ENCODE measurements around the gene RPL38.

Gene RPL38

GRCh38 chr17:74227271-74228080 lies 24.0 kb downstream of the RPL38 start:
- DNase-seq, result no peak

DNA sequence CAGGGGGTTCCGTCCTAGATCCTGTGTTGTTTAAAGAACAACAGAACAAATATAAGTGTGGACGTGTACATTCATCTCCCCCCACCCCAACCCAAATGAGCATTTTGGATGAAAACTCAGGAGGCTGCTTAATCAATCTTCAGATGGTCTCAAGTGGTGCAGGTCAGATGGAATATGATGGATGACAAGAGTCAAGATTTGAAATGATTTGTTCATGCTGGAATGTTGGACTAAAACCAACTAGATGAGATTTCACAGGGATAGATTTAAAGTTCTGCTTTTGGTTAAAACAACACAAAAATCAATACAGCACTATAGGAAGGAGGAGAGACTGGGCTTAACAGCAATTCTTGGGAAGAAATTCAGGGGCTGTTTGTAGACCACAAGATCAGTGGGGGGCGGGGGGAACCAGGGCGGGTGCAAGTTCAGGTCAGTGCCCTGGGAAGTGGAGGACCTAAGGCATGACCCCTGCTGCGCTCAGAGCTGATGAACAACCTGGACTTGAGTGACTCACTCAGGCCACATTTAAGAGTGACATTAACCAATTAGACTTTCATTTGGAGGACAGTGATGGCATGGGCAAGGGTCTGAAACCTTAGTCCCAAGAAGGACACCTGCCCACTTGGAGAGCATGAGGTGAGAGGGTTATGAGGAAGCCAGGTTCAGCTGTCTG lies 25.0 kb downstream of the RPL38 start:
- no peak for DNase-seq

DNA sequence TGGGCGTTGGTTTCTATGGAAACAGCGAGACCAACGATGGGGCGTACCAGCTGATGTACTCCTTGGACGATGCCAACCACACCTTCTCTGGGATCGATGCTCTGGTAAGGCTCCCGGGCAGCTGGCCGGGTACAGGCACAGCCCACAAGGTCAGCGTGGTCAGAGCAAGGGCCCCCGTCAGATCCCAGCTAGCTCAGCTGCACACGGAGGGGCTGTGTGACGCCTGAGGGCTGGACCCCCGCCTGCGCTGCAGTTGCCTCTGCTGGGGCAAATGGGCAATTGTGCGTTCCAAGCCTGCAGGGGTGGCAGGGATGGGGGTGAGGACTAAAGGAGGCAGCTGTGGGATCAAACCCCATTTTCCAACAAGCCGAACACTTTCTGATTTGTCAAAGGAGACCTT lies 27.4 kb downstream of the RPL38 start:
- DNase-seq, result no peak

DNA sequence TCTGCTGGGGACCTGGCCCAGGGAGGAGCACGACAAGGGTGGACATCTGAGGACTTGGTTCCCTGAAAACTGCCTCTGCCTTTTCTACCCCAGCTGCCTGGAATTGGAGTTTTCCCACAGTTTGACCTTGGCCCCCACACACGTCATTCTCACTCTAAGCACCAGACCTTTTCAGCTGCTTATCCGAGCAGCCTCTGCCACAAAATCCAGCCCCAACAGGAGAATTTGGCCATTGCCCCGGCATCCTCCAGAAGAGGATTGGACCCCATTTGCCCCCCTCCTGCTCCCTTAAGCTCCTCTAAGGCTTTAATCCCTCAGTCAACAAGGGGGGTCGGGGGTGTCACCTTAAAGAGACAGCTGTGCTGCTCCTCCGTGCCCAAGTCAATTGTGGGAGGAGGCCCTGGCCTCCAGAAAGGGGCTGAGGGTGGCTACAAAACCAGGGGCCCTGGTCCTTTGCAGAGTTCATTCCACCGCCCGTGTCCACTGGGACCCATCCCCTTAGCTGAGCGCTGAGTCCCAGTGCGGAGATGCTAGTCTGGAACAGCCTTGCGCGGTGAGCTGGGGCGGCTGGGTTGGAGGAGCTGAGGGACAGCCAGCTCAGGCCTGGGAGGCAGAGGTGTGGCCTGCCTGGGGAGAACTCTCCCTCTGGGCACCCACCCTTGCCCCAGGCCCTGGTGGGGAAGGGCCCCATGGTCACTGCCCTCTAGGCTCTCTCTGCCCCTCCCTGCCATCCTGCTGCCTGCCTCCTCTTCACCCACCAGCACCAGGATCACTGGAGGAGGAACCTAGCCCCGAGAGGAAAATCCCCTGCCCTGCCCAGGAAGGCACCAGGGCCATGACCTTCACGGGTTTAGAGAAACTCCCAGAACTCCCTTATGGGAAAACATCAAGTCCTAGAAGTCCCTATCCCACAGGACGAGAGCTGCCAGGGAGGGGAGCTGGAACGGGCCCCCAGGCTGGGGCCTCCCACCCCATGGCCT lies 28.7 kb downstream of the RPL38 start:
- DNase-seq, result no peak

DNA sequence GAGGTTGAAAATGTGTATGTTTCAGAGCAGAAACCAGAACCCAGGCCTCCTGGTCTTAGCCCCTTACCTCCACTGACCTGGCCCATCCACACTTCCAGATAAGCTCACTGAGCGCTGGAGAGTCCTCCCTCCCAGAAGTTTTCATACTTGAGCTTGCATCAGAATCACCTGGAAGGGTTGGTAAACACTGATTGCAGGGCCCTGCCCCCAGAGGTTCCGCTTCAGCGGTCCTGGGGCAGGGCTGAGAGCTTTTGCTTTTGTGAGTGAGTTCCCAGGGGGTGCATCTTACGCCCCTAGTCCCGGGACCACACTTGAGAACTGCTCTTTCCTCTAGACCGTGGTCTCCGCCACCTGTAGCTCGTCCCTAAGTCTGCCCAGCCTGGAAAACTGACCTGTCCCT lies 30.5 kb downstream of the RPL38 start:
- no peak for DNase-seq

DNA sequence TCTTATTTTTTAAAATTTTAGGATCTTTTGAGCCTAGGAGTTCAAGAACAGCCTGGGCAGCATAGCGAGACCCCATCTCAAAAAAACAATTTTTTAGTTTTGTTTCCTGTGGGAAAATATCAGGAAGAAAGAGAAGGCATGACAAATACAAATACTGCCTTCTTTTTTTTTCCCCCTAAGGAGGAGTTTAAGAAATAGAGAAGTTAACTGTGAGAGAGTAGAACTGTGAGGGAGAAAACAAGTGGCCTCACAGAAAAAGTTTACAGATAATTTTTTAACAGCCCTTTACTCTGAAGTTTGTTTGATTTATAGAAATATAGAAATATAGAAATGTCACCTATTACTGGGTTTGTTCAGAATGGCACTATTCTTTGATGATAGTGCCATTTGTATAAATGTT lies 31.0 kb downstream of the RPL38 start:
- DNase-seq, result no peak

- peak; percentile 42 for DNase-seq
These were observed 31.6 kb downstream of the RPL38 start for GRCh38 chr17:74235040-74235581.

DNA sequence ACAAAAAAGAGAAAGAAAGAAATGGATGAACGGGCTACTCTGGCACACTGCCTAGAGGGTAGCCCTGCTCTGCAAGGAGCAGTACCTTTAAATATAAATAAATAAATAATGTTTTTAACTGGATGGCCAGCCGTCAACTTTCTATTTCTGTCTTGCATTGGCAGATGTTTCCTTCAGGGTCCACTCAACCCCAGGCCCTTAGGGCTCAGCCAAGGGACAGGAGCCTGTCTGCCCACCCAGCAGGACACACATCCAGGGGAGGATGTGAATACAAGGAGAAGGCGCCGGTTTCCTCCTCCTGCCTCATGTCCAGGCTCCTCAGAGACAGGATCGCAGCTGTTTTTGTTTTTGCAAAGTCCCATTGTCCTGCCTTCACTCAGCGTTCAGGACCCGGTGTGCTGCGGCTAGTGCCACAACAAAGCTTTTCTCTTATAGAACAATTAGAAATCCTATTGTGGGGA lies 32.5 kb downstream of the RPL38 start:
- peak; percentile 65 for DNase-seq

DNA sequence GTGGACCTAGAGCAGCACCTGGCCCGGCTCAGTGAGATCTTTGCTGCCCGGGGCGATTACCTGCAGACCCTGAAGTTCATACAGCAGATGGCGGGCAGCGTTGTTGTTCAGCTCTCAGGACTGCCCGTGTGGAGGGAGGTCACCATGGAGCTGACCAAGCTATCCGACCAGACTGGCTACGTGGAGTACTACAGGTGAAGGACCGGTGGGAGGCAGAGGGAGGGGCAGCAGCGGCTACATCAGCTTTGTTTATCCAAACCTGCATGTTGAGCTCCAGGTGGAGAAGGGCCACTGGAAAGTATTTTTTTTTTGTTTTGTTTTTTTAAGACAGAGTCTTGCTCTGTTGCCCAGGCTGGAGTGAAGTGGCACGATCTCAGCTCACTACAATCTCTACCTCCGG lies 33.8 kb downstream of the RPL38 start:
- no peak for DNase-seq

GRCh38 chr17:74239172-74239571 lies 35.7 kb downstream of the RPL38 start:
- DNase-seq, result peak; percentile 57

DNA sequence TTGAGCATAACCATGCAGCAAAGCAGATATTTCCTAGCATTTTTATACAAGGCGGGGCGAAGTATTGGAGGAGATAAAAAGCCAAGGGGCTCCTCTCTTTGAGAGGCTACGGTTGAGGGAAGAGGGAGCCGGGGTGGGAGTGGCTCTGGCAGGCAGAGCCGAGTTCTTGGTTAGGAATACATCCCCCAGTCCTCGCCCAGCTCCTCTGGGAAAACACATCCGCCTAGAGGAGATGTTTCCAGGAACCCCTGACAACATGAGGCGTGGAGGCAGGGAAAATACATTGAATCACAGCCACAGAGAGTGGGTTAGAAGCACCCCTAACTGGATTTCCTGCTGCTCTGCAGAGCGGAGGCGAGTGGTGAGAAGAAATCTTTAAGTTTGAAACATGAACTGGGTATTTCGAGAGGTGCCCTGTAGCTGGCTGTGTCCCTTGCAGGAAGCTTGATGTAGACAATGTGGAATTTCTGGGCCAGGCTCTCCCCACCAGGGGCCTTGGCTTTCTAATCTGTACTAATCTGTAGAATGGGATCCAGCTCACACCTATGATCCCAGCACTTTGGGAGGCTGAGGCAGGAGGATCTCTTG lies 37.2 kb downstream of the RPL38 start:
- peak; percentile 94 for DNase-seq

GRCh38 chr17:74241431-74241830 lies 38.0 kb downstream of the RPL38 start:
- DNase-seq, result no peak

GRCh38 chr17:74241847-74242246 lies 38.4 kb downstream of the RPL38 start:
- DNase-seq, result no peak

- DNase-seq, result no peak
These were observed 39.7 kb downstream of the RPL38 start for GRCh38 chr17:74243013-74243755.

DNA sequence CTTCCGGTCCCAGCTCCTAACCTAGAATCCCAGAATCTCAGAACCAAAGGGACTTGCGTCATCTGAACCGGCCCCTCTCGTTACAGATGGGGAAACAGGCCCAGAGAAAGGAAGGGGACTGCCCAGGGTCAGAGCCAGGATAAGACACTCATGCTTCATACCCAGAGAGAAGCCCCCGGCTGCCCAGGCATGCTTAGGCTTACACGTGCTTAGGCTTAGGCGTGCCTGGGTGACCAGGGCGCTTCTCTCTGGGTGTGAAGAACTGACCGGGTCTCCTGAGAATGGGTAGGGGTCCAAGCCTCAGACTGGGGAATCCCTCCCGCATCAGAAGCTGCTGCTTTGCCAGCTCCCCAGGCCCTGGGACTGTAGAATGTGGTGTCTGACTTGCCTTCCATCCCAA lies 40.6 kb downstream of the RPL38 start:
- DNase-seq, result no peak

- DNase-seq, result no peak
These were observed 41.1 kb downstream of the RPL38 start for GRCh38 chr17:74244548-74244947.

DNA sequence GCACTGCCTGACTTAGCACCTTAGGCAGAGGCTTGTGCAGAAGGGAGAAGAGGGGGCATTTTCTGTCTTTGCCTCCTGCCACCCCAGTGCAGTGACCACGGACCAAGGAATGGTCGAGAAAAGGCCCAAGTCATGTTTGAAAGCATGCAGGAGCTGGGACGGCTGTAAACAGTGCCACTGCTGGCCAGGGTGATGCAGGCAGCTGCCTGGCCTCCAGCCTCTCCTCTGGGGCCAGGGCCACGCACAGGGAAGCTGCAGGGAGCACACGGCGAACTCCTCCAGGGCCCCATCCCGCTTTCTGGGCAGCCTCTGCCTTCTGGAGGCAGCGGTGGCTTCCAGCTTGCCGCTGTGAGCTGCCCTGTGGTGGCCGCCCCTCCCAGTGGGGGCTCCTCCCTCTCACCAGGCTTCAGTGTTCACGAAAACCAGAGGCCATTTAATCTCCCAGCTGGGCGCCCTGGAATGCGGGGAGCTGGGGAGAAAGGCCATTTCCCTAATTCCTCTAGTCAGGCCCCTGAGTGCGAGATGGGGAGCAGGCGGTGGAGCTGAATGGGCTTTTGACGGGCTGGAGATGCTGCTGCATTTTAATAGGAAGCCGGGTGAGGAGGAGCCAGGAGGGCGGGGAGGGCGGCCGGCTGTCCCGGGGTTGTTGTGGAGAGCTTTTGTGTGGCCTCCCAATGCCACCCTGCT lies 41.8 kb downstream of the RPL38 start:
- DNase-seq, result peak; percentile 62

DNA sequence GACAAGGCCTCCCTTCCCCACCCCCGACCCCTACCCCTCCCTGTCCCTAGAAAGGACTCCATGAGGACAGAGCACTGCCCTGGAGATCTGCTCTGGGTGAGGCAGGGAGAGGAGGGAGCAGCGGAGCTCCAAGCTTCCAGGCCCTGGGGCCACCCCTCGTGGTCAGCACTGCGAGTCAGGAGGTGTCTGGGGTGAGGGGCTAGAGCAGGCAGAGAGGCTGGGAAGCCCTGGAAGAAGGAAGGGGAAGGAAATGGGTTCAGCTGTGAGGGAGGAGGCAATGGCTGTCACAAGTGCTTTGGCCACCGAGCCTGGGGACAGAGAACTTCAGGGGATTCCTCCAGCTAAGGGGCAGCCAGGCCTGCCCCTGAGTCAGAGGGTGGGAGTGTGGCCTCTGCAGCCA lies 42.4 kb downstream of the RPL38 start:
- no peak for DNase-seq

GRCh38 chr17:74249590-74250270 lies 46.3 kb downstream of the RPL38 start:
- peak; percentile 92 for DNase-seq

- DNase-seq, result peak; percentile 80
These were observed 47.0 kb downstream of the RPL38 start for GRCh38 chr17:74250324-74250995.
